Mesenteric fat pad (tissue), 1 donor: Measurements from ENCODE around the gene LRRC49. TPM values are rescaled to one million over a fixed set of nuclear protein-coding genes. Genes with fewer than 3 reads are reported as not detected.
"Not testable (repeated sequence)": the region's sequence is repeated elsewhere in the genome, so short reads cannot be mapped to it uniquely, and the experiment has no call there.

Source experiments
- DNase-seq: peaks from one replicate; pipeline ENCODE4 v3.0.0-alpha.2; 2020; ENCODE audit warnings: low spot score
- total RNA-seq: library from RNA; stranded (reverse); fragmentation: NEBNext Ultra II Directional; extraction: Animal tissue kit (Norgen Biotek cat#: 25700); gene quantifications from one replicate; pipeline ENCODE4 v1.2.1, GENCODE V29; 2021
- donor health status: DM: yes; HTN: yes; CAD: no.

The LRRC49 gene
- total RNA-seq, 1 donor from 2014 or later: 4.0 TPM

GRCh38 chr15:70974004-70974832 is 81.6 kb downstream of the LRRC49 start:
- no peak for DNase-seq

- no peak for DNase-seq
Observed at GRCh38 chr15:70976851-70977250, 84.2 kb downstream of the LRRC49 start.

DNA sequence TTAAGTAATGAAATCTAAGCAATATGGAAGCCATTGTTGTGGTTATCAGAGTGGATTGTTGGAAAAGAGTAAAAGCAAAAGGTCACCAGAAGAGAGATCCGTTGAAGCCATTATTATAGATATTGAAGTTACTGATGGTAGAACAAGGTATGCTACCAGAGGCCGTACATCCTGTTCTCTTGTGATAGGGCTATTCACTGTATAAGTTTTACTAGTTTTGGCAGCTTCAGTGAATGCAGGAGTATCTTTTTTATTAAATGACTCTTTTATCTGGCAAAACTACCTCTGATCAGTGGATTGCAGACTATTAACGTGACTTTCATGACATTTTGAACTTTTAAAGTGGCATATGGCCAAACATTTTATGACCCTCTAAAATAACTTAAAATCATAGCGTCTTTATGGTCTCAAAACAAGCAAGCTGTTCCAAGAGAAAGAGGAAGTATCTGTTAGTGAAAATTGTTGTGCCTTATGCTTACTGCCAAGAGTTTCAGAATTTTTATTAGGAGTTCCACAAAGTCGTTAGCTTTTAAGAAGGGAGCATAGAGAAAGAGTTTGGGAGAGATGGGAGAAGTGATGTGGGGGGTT is 102.9 kb downstream of the LRRC49 start:
- DNase-seq: no peak

DNA sequence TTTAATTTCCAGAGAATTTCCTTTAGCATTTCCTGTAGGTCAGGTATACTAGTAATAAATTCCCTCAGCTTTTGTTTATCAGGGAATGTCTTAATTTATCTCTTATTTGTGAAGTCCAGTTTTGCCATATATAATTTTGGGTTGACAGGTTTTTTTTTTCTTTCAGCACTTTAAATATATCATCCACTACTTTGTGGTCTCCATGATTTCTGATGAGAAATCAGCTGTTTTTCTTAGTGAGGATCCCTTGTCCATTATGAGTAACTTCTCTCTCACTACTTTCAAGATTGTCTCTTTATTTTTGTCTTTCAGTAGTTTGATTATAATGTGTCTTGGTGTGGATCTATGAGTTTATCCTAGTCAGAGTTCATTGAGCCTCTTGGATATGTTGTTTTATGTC is 105.7 kb downstream of the LRRC49 start:
- no peak for DNase-seq

- no peak for DNase-seq
Observed at GRCh38 chr15:71002316-71002715, 109.7 kb downstream of the LRRC49 start.

DNA sequence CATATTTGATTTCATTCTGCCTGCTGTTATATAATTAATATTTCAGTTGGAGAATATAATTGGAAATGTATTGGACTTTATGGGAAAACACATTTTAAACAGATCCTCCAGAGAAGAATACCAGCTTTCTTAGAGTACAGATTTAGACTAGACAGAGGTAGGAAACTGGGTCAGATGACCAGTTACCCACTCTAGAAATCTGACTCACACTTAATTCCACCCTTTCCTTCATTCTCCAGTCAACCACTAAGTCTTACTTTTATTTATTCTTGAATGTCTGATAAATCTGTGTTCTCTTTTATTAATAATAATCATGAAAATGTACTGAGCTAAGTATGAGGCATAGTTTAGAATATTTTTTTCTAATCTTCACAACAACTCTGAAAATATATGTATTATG is 110.7 kb downstream of the LRRC49 start:
- DNase-seq: no peak

DNA sequence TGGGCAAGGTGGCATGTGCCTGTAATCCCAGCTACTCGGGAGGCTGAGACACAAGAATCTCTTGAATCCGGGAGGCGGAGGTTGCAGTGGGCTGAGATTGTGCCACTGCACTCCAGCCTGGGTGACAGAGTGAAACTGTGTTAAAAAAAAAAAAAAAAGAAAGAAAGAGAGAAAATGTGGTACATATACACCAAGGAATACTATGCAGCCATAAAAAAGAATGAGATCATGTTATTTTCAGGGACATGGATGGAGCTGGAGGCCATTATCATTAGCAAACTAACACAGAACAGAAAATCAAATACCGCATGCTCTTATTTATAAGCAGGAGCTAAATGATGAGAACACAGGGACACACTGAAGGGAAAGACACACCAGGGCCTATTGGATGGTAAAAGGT is 111.9 kb downstream of the LRRC49 start:
- not testable (repeated sequence) for DNase-seq

DNA sequence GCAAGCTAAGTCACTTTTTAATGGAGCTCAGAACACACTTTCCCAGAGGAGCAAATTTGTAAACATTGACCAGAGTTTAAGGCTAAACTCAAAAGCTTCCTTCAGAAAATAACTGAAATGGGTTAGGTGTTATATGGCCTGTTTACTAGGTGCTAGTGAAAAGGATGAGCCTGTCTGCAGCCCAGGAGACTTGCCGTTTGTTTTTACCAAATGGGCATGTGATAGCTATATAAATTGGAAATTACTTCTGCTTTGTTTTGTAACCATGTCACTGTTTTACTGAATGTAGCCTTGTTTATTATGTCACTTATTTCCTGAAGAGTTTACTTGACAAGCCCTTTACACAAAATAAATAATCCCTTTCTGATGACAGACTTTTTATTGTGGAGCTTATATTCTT is 113.3 kb downstream of the LRRC49 start:
- no peak for DNase-seq

- DNase-seq: no peak
Observed at GRCh38 chr15:71008250-71008870, 115.7 kb downstream of the LRRC49 start.

DNA sequence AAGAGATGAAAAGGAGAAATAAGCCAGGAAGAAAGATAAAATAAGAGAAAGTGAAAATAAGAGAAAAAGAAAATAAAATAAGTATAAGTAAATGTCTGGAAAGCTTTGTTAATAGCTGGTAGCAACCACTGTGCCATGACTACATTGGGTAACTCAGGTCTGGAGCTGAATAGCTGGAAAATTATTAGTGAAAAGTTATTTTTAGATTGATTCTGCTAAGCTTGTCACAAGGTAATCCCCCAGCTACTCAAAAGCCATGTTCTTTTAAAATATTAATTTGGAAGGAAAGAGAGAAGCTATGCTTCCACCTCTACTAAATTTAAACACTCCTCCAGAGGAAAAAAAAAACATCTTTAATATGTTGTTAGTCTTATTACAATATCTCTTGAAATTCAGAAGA is 117.8 kb downstream of the LRRC49 start:
- DNase-seq: no peak

GRCh38 chr15:71010997-71011396 is 118.4 kb downstream of the LRRC49 start:
- DNase-seq: no peak

GRCh38 chr15:71011503-71012155 is 119.0 kb downstream of the LRRC49 start:
- no peak for DNase-seq

DNA sequence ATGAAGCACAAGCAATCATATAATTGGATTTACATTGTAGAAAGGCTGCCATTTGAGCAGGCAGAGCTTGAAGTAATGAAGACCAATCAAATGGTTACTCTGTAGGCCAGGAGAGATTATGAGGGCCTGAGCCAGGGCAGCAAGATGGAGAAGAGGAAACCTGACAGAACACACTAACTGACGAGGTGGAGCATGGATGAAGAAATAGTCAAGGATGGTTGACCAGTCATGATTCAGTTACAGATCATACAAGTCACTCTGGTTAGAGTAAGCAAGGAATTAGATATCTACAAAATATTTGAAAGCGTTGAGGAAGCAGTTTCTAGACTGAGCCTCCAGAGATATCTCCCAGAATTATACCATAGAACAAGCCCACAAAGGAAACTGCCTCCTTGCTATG is 120.8 kb downstream of the LRRC49 start:
- DNase-seq: no peak

- no peak for DNase-seq
Observed at GRCh38 chr15:71015342-71015741, 122.7 kb downstream of the LRRC49 start.

DNA sequence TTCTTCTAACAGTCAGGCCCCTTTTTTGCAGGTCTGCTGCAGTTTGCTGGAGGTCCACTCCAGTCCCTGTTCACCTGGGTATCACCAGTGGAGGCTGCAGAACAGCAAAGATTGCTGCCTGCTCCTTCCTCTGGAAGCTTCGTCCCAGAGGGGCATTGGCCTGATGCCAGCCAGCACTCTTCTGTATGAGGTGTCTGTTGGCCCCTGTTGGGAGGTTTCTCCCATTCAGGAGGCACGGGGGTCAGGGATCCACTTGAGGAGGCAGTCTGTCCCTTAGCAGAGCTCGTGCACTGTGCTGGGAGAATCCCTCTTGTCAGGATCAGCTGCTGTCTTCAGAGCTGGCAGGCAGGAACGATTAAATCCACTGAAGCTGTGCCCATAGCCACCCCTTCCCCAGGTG is 138.6 kb downstream of the LRRC49 start:
- DNase-seq: not testable (repeated sequence)

DNA sequence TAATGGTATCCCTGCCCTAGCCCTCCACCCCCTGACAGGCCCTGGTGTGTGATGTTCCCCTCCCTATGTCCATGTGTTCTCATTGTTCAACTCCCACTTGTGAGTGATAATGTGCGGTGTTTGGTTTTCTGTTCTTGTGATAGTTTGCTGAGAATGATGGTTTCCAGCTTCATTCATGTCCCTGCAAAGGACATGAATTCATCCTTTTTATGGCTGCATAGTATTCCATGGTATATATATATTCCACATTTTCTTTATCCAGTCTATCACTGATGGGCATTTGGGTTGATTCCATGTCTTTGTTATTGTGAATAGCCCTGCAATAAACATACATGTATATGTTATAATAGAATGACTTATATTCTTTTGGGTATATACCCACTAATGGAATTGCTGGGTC is 142.9 kb downstream of the LRRC49 start:
- DNase-seq: not testable (repeated sequence)

DNA sequence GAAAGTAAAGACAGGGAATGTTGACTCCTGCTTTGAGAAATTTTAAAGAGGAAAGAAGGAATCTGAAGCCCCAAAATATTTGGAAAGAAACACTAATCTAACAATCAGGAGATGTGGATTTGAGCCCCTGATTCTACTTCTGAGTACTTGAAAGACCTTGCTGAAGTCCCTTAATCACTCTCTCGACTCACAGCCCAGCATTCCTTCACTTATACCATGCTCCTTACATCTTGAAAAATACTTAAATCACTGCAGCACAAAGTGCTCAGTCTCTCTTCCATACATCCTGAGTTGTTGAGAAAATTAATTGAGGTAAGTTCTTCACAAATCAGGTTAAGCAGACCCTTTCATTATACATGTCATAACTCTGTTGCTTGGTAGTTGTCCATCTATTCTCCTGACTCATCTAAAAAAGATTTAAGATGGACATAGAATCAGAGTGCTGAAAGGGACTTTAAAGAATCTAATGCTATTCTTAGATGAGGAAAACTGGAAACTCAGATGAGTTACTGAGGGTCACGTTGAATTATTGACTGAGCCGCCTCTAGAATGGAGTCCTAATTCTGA is 149.8 kb downstream of the LRRC49 start:
- DNase-seq: no peak

GRCh38 chr15:71043373-71043772 is 150.7 kb downstream of the LRRC49 start:
- DNase-seq: no peak

- DNase-seq: no peak
Observed at GRCh38 chr15:71044006-71044405, 151.4 kb downstream of the LRRC49 start.

GRCh38 chr15:71046146-71046545 is 153.5 kb downstream of the LRRC49 start:
- not testable (repeated sequence) for DNase-seq

GRCh38 chr15:71048913-71049675 is 156.5 kb downstream of the LRRC49 start:
- no peak for DNase-seq
